WTC11 (cell line): ENCODE results near the gene GCK. TPM values are rescaled to one million over a fixed set of nuclear protein-coding genes. Genes with fewer than 3 reads are reported as not detected.

Experiments
- ATAC-seq: fragments of 200-7000 bp; cut with Tn5 transposase; 2 replicates; pipeline ENCODE4 v1.10.0; 2021; ENCODE audit warnings: mild to moderate bottlenecking, moderate library complexity
- CTCF ChIA-PET: fragments of 300-600 bp; sonication (Branson Sonifier 250); formaldehyde crosslinking; loops from one replicate; lab custom pipeline; 2021; ENCODE audit warnings: antibody characterized with exemption; lab: Charles Lee
- POLR2A ChIA-PET: fragments of 350-600 bp; sonication (Branson Sonifier 250); formaldehyde crosslinking; loops from one replicate; lab custom pipeline; 2021; ENCODE audit warnings: antibody characterized with exemption; lab: Charles Lee
- DNase-seq: peaks from one replicate; pipeline ENCODE4 v3.0.0; 2021; ENCODE audit warnings: low spot score
- H3K27ac Mint-ChIP-seq: 2 replicates; pipeline ENCODE4 v1.8.0; 2021; ENCODE audit warnings: mixed read lengths
- H3K27me3 Mint-ChIP-seq: 2 replicates; pipeline ENCODE4 v1.8.0; 2021; ENCODE audit warnings: low read depth, mild to moderate bottlenecking, moderate library complexity, mixed read lengths
- H3K36me3 Mint-ChIP-seq: 2 replicates; pipeline ENCODE4 v1.8.0; 2021; ENCODE audit warnings: mixed read lengths
- H3K4me1 Mint-ChIP-seq: 2 replicates; pipeline ENCODE4 v1.8.0; 2022; ENCODE audit warnings: mixed read lengths
- H3K4me3 Mint-ChIP-seq: 2 replicates; pipeline ENCODE4 v1.8.0; 2021; ENCODE audit warnings: mild to moderate bottlenecking, moderate library complexity, mixed read lengths
- H3K9me3 Mint-ChIP-seq: 2 replicates; pipeline ENCODE4 v1.8.0; 2021; ENCODE audit warnings: mixed read lengths
- AR ChIP-seq: fragments of 250-450 bp; sonication (Bioruptor Pico); IDR thresholded peaks from 2 replicates; pipeline ENCODE4 v1.9.0; 2021; ENCODE audit warnings: mild to moderate bottlenecking
- ATF3 ChIP-seq: sonication (generic); formaldehyde crosslinking; conservative IDR thresholded peaks from 2 replicates; pipeline ENCODE4 v1.8.1; 2022; ENCODE audit warnings: mild to moderate bottlenecking, missing genetic modification reagents
- E2F1 ChIP-seq: sonication (generic); formaldehyde crosslinking; IDR thresholded peaks from 2 replicates; pipeline ENCODE4 v1.8.0; 2022; ENCODE audit warnings: mild to moderate bottlenecking, missing genetic modification reagents
- ERG ChIP-seq: fragments of 250-450 bp; sonication (Bioruptor Pico); IDR thresholded peaks from 2 replicates; pipeline ENCODE4 v1.8.0; 2021; ENCODE audit warnings: mild to moderate bottlenecking
- GTF2I ChIP-seq: fragments of 250-450 bp; sonication (Bioruptor Pico); conservative IDR thresholded peaks from 2 replicates; pipeline ENCODE4 v1.4.0; 2021; ENCODE audit warnings: mild to moderate bottlenecking
- IRF1 ChIP-seq: sonication (generic); formaldehyde crosslinking; IDR thresholded peaks from 2 replicates; pipeline ENCODE4 v1.8.0; 2023; ENCODE audit warnings: missing genetic modification reagents
- JUN ChIP-seq: sonication (generic); formaldehyde crosslinking; IDR thresholded peaks from 2 replicates; pipeline ENCODE4 v1.8.0; 2023; ENCODE audit warnings: mild to moderate bottlenecking, missing genetic modification reagents
- MLX ChIP-seq: sonication (generic); formaldehyde crosslinking; IDR thresholded peaks from 2 replicates; pipeline ENCODE4 v1.8.1; 2023; ENCODE audit warnings: mild to moderate bottlenecking, missing genetic modification reagents, moderate library complexity
- MYBL2 ChIP-seq: sonication (generic); formaldehyde crosslinking; IDR thresholded peaks from 2 replicates; pipeline ENCODE4 v1.8.1; 2023; ENCODE audit warnings: mild to moderate bottlenecking, moderate library complexity, missing genetic modification reagents
- NFYB ChIP-seq: sonication (generic); formaldehyde crosslinking; conservative IDR thresholded peaks from 2 replicates; pipeline ENCODE4 v1.8.0; 2022; ENCODE audit warnings: low read depth, missing genetic modification reagents
- NR2C2 ChIP-seq: sonication (generic); formaldehyde crosslinking; IDR thresholded peaks from 2 replicates; pipeline ENCODE4 v1.8.0; 2022; ENCODE audit warnings: mild to moderate bottlenecking, missing genetic modification reagents
- RELA ChIP-seq: sonication (generic); formaldehyde crosslinking; IDR thresholded peaks from 2 replicates; pipeline ENCODE4 v1.8.1; 2022; ENCODE audit warnings: missing genetic modification reagents, mild to moderate bottlenecking, borderline replicate concordance
- SP1 ChIP-seq: sonication (generic); formaldehyde crosslinking; conservative IDR thresholded peaks from 2 replicates; pipeline ENCODE4 v1.8.1; 2022; ENCODE audit warnings: missing genetic modification reagents
- STAT6 ChIP-seq: sonication (generic); formaldehyde crosslinking; conservative IDR thresholded peaks from 2 replicates; pipeline ENCODE4 v1.8.1; 2023; ENCODE audit warnings: mild to moderate bottlenecking, low read depth, missing genetic modification reagents, moderate library complexity
- TEAD4 ChIP-seq: sonication (generic); formaldehyde crosslinking; IDR thresholded peaks from 2 replicates; pipeline ENCODE4 v1.8.0; 2022; ENCODE audit warnings: mild to moderate bottlenecking, missing genetic modification reagents
- USF2 ChIP-seq: sonication (generic); formaldehyde crosslinking; IDR thresholded peaks from 2 replicates; pipeline ENCODE4 v1.8.1; 2023; ENCODE audit warnings: mild to moderate bottlenecking, missing genetic modification reagents, moderate library complexity
- ZBTB43 ChIP-seq: sonication (generic); formaldehyde crosslinking; IDR thresholded peaks from 2 replicates; pipeline ENCODE4 v1.8.1; 2023; ENCODE audit warnings: mild to moderate bottlenecking, missing genetic modification reagents
- ZNF425 ChIP-seq: fragments of 250-450 bp; sonication (Bioruptor Pico); conservative IDR thresholded peaks from 2 replicates; pipeline ENCODE4 v1.9.0; 2021; ENCODE audit warnings: mild to moderate bottlenecking
- ZNF512 ChIP-seq: sonication (generic); formaldehyde crosslinking; IDR thresholded peaks from 2 replicates; pipeline ENCODE4 v1.8.1; 2022; ENCODE audit warnings: missing genetic modification reagents, borderline replicate concordance
- total RNA-seq: library from RNA; stranded (reverse); gene quantifications from 3 replicates; pipeline ENCODE4 v1.2.3, GENCODE V29; 2021

Gene GCK
- total RNA-seq, 1 experiment from 2014 or later = 3.3 TPM

- ATAC-seq (no peak), DNase-seq (no peak)
- no peak overlapping the region for H3K27ac Mint-ChIP-seq
- H3K36me3 Mint-ChIP-seq = peaks cover 35% of the 10 kb centered on the region
- H3K9me3 Mint-ChIP-seq = peaks cover 3% of the 10 kb centered on the region; the same call in 1 of the 2 replicates
- H3K27me3 Mint-ChIP-seq = peaks cover 24% of the 10 kb centered on the region
- H3K4me3 Mint-ChIP-seq = peak overlapping the region; percentile 92
- H3K4me1 Mint-ChIP-seq = peaks cover 10% of the 10 kb centered on the region
- ChIA-PET CTCF (interaction anchor here (1.2 to 2.6 kb wide), 6 partner anchors 10 to 119 kb away, joined by 3 to 17 read pairs (median 4); no protein-coding TSS in a partner anchor), POLR2A (no interaction called here)
- TF ChIP-seq STAT6 (CRISPR knock-in tag) (no peak), TEAD4 (CRISPR knock-in tag) (no peak), ZNF425 (CRISPR knock-in tag) (no peak), SP1 (CRISPR knock-in tag) (no peak), JUN (CRISPR knock-in tag) (no peak), IRF1 (CRISPR knock-in tag) (no peak), NFYB (no peak), MYBL2 (CRISPR knock-in tag) (no peak), RELA (no peak), MLX (CRISPR knock-in tag) (no peak), ZNF512 (CRISPR knock-in tag) (no peak), NR2C2 (no peak), E2F1 (no peak), ATF3 (CRISPR knock-in tag) (no peak), ZBTB43 (CRISPR knock-in tag) (no peak), GTF2I (no peak), ERG (CRISPR knock-in tag) (no peak), USF2 (CRISPR knock-in tag) (no peak), AR (CRISPR knock-in tag) (no peak)
Observed at GRCh38 chr7:44121761-44122420, 67.3 kb downstream of the GCK start.
